Fibroblast of lung (primary cell): ENCODE results near the gene DEPDC1B. TPM values are rescaled to one million over a fixed set of nuclear protein-coding genes. Genes with fewer than 3 reads are reported as not detected.

Experiments used
- DNase-seq, 2 donors: peaks; one replicate each; pipeline versions ENCODE4 v3.0.0 to v3.0.0-alpha.2; 2010; ENCODE audit warnings: low read depth in 2 of 2
- H2AFZ ChIP-seq: 2 replicates; pipeline ENCODE4 v1.5.1; 2012; ENCODE audit warnings: low read length, control low read depth, inconsistent platforms
- H3K27ac ChIP-seq: 2 replicates; pipeline ENCODE4 v1.5.1; 2011; ENCODE audit warnings: low read length, control low read depth; ENCODE audit not compliant: insufficient read depth
- H3K27me3 ChIP-seq: 2 replicates; pipeline ENCODE4 v1.5.1; 2011; ENCODE audit warnings: mild to moderate bottlenecking, low read length; ENCODE audit not compliant: control insufficient read depth, insufficient read depth
- H3K36me3 ChIP-seq: 2 replicates; pipeline ENCODE4 v1.5.1; 2011; ENCODE audit warnings: low read length; ENCODE audit not compliant: control insufficient read depth, insufficient read depth
- H3K4me1 ChIP-seq: 2 replicates; pipeline ENCODE4 v1.5.1; 2011; ENCODE audit warnings: low read length; ENCODE audit not compliant: control insufficient read depth, insufficient read depth; ENCODE audit errors: extremely low read depth
- H3K4me2 ChIP-seq: 2 replicates; pipeline ENCODE4 v1.5.1; 2011; ENCODE audit warnings: low read length, control low read depth; ENCODE audit not compliant: insufficient read depth; ENCODE audit errors: extremely low read depth
- H3K4me3 ChIP-seq, 4 experiments: fragments of 200-600 bp in 1 of 4; sonication (generic) in 1 of 4; replicated peaks in 1 of 4; 2 replicates each; pipeline ENCODE4 v1.5.1; 2011 to 2016; ENCODE audit warnings: low read length in 4 of 4, low read depth in 3 of 4, mild to moderate bottlenecking in 3 of 4, control low read depth in 2 of 4, inconsistent platforms in 1 of 4, mixed read lengths in 1 of 4; ENCODE audit not compliant: insufficient read depth in 1 of 4; ENCODE audit errors: control extremely low read depth in 1 of 4
- H3K79me2 ChIP-seq: 2 replicates; pipeline ENCODE4 v1.5.1; 2012; ENCODE audit warnings: mild to moderate bottlenecking, low read length, inconsistent platforms; ENCODE audit not compliant: control insufficient read depth, insufficient read depth
- H3K9ac ChIP-seq: 2 replicates; pipeline ENCODE4 v1.5.1; 2011; ENCODE audit warnings: mild to moderate bottlenecking, low read length, control low read depth; ENCODE audit not compliant: insufficient read depth
- H3K9me3 ChIP-seq: 2 replicates; pipeline ENCODE4 v1.5.1; 2012; ENCODE audit warnings: low read depth, low read length; ENCODE audit not compliant: control insufficient read depth, insufficient read depth
- H4K20me1 ChIP-seq: 2 replicates; pipeline ENCODE4 v1.5.1; 2011; ENCODE audit warnings: low read length; ENCODE audit not compliant: control insufficient read depth, insufficient read depth; ENCODE audit errors: extremely low read depth
- CTCF ChIP-seq, 2 donors: IDR thresholded peaks in 1 of 2; conservative IDR thresholded peaks in 1 of 2; 1 replicate in 1 of 2; 2 replicates in 1 of 2; pipeline ENCODE4 v1.5.1; 2011 to 2012; ENCODE audit warnings: low read length in 2 of 2, control low read depth in 1 of 2, inconsistent platforms in 1 of 2, low read depth in 1 of 2, mild to moderate bottlenecking in 1 of 2
- EZH2 ChIP-seq: IDR thresholded peaks from 2 replicates; pipeline ENCODE4 v1.5.1; 2012; ENCODE audit warnings: low read length, control low read depth, mild to moderate bottlenecking; ENCODE audit errors: missing control alignments
- polyA plus RNA-seq, 2 donors: library from polyadenylated mRNA; depleted of rRNA in 1 of 2; stranded (reverse) in 1 of 2; unstranded in 1 of 2; fragments of >200 nt; gene quantifications; 2 replicates each; pipeline ENCODE4 v1.2.1, GENCODE V29; 2011 to 2012; ENCODE audit warnings: missing spikeins in 1 of 2
- total RNA-seq: library from RNA; depleted of rRNA; stranded (reverse); fragments of >200 nt; gene quantifications from 2 replicates; pipeline ENCODE4 v1.2.1, GENCODE V29; 2014

DEPDC1B gene
- total and polyA plus RNA-seq, 2 donors (not counting 1 experiment from before 2014, with no cell fraction given), result 2.5 to 3.2 TPM

- Histone ChIP-seq H3K4me2 (no peak overlapping the region), H3K9me3 (no peaks in the 10 kb centered on the region), H3K27ac (no peak overlapping the region), H3K79me2 (no peaks in the 10 kb centered on the region), H3K27me3 (no peaks in the 10 kb centered on the region), H2AFZ (no peak overlapping the region), H3K4me1 (no peaks in the 10 kb centered on the region), H3K9ac (no peak overlapping the region), H4K20me1 (no peaks in the 10 kb centered on the region), H3K36me3 (no peaks in the 10 kb centered on the region), H3K4me3 (no peak overlapping the region)
- no peak for DNase-seq
- TF ChIP-seq EZH2 (no peak), CTCF (conservative IDR thresholded peaks at IDR 0.05 in 1 of 2, IDR thresholded peaks at IDR 0.05 in 1 of 2; ENCODE audit: low read depth in 1 of 2, low read length in 2 of 2) (no peak)
Observed at GRCh38 chr5:60611099-60611740, 88.7 kb downstream of the DEPDC1B start.

DNA sequence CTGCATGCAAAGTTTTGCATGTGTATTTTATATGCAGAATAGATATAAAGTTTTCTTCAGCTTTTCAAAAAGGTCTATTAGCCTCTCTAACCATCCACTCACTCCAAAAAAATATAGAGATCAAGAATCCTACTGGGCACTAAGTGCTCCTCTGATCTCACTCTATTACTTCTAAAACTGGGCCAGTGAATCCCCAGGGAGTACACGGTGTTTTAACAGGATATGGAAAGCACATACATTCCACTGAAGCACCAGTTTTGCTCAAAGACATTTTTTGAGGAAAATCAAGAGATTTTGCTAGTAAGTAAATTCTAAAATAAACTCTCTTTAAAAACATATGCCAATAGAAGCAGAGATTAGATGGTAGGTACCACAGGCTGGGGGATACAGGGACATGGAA lies 95.2 kb downstream of the DEPDC1B start:
- no peak for DNase-seq
- Histone ChIP-seq H3K79me2 (no peaks in the 10 kb centered on the region), H3K27me3 (no peaks in the 10 kb centered on the region), H3K9me3 (no peaks in the 10 kb centered on the region), H3K4me2 (no peak overlapping the region), H3K4me1 (no peaks in the 10 kb centered on the region), H3K4me3 (no peak overlapping the region), H3K9ac (no peak overlapping the region), H3K36me3 (no peaks in the 10 kb centered on the region), H3K27ac (no peak overlapping the region), H4K20me1 (no peaks in the 10 kb centered on the region), H2AFZ (no peak overlapping the region)
- TF ChIP-seq EZH2, result no peak
- TF ChIP-seq CTCF (conservative IDR thresholded peaks at IDR 0.05 in 1 of 2, IDR thresholded peaks at IDR 0.05 in 1 of 2; ENCODE audit: low read depth in 1 of 2, low read length in 2 of 2), result no peak

- Histone ChIP-seq H3K4me2 (no peak overlapping the region), H3K27me3 (no peaks in the 10 kb centered on the region), H3K9me3 (no peaks in the 10 kb centered on the region), H3K36me3 (no peaks in the 10 kb centered on the region), H4K20me1 (no peaks in the 10 kb centered on the region), H3K27ac (no peak overlapping the region), H3K4me3 (no peak overlapping the region), H2AFZ (peak overlapping the region; percentile 39), H3K4me1 (no peaks in the 10 kb centered on the region), H3K9ac (no peak overlapping the region), H3K79me2 (no peaks in the 10 kb centered on the region)
- TF ChIP-seq CTCF (conservative IDR thresholded peaks at IDR 0.05 in 1 of 2, IDR thresholded peaks at IDR 0.05 in 1 of 2; ENCODE audit: low read depth in 1 of 2, low read length in 2 of 2) (no peak), EZH2 (no peak)
- no peak for DNase-seq
Observed at GRCh38 chr5:60598424-60598823, 101.5 kb downstream of the DEPDC1B start.
